Fibroblast of the aortic adventitia (primary cell): Measurements from ENCODE around the gene NINL. TPM values are rescaled to one million over a fixed set of nuclear protein-coding genes. Genes with fewer than 3 reads are reported as not detected.
A peak's percentile ranks its signal among the peaks of the same experiment; 100 is the strongest.

ENCODE experiments used
- DNase-seq: peaks from one replicate; pipeline ENCODE4 v3.0.0-alpha.2; 2010; ENCODE audit warnings: low read depth
- H3K4me3 ChIP-seq: 2 replicates; pipeline ENCODE4 v1.5.1; 2011; ENCODE audit warnings: low read depth, mild to moderate bottlenecking, control low read depth, low read length, moderate library complexity
- total RNA-seq: library from RNA; depleted of rRNA; stranded (reverse); fragments of >200 nt; gene quantifications from 2 replicates; pipeline ENCODE4 v1.2.3, GENCODE V29; 2012; ENCODE audit warnings: low replicate concordance
- TF ChIP-seq, protein P1 (sequence below): IDR thresholded peaks from 2 replicates; pipeline ENCODE4 v1.5.1; 2011; ENCODE audit warnings: mild to moderate bottlenecking, low read length, control low read depth, inconsistent platforms; ENCODE audit not compliant: insufficient read depth

NINL gene
- total RNA-seq, 1 donor = 6.5 TPM

DNA sequence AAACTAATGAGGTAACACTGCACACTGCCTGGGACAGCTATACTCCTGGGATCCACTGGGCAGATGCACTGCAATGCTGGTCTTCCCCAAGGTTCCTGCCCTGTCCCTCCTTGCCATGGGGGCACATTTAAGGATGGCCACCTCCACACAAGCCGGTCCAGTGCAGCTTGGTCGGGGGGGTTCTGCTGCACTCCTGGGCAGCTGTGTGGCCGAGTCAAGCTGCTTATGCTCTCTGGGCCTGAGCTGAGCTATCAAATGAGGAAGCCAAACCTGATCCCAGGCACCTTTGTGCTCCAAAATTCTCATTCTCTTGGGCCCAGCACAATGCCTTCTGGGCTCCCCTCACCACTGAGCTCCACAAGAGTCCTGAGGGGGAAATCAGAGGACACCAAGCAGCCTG lies 37.3 kb downstream of the NINL start:
- TF ChIP-seq, protein P1, sequence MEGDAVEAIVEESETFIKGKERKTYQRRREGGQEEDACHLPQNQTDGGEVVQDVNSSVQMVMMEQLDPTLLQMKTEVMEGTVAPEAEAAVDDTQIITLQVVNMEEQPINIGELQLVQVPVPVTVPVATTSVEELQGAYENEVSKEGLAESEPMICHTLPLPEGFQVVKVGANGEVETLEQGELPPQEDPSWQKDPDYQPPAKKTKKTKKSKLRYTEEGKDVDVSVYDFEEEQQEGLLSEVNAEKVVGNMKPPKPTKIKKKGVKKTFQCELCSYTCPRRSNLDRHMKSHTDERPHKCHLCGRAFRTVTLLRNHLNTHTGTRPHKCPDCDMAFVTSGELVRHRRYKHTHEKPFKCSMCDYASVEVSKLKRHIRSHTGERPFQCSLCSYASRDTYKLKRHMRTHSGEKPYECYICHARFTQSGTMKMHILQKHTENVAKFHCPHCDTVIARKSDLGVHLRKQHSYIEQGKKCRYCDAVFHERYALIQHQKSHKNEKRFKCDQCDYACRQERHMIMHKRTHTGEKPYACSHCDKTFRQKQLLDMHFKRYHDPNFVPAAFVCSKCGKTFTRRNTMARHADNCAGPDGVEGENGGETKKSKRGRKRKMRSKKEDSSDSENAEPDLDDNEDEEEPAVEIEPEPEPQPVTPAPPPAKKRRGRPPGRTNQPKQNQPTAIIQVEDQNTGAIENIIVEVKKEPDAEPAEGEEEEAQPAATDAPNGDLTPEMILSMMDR = no peak
- no peak for DNase-seq
- H3K4me3 ChIP-seq = no peak overlapping the region

DNA sequence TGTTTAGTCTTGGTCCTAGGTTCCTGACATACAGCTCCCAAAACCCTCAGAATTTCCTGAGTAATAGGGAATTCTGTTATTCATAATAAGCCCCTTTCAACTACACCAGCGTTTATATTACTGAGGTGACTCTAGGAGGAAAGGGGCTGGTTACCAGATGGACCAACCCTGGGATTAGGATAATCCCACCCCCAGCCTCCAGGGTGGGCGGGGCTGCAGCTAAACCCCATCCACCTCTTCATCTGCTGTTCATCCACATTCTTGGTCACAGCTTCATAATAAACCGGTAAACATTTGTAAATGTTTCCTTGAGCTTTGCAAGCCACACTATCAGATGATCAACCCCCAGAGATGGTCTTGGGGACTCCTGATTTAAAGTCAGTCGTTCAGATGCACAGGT lies 38.3 kb downstream of the NINL start:
- no peak overlapping the region for H3K4me3 ChIP-seq
- DNase-seq = no peak
- TF ChIP-seq, protein P1 = no peak

DNA sequence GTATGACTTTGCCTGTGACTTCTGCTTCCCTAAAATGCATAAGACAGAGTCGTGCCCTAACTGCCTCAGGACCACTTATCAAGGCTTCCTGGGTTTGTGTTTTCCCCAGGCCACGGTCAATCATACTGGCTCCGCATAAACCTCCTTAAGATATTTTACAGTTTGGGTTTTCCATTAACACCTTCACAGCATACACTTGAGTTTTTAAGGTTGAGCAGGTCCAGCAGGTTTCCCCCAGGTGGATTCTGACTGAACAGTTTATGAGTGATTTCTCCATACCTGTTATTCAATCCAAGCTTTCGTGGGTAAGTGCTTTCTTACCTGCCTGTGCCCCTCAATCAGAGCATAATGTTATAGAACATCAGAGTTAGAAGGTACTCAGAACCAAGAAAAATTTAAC lies 39.3 kb downstream of the NINL start:
- TF ChIP-seq, protein P1 = no peak
- H3K4me3 ChIP-seq = no peak overlapping the region
- DNase-seq = no peak

DNA sequence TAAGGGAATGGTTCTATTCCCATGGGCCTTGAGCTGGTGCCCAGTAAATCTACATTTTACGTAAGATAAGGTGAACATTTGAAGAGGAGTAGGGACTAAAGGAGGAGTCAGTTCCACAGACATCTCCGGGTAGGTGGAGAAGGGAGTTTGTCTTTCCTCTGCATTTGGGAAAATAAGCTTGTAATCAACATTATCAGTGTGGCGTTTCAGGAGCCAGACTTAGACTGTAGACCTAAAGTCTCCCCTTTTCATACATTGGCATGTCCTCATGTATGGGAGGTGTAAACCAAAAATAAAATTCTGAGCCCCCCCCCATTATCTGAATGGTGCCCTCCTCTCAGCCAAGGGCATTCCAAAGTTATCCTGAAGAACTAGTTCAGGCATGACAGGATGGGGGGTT lies 40.2 kb downstream of the NINL start:
- H3K4me3 ChIP-seq = no peak overlapping the region
- no peak for DNase-seq
- TF ChIP-seq, protein P1 = no peak

DNA sequence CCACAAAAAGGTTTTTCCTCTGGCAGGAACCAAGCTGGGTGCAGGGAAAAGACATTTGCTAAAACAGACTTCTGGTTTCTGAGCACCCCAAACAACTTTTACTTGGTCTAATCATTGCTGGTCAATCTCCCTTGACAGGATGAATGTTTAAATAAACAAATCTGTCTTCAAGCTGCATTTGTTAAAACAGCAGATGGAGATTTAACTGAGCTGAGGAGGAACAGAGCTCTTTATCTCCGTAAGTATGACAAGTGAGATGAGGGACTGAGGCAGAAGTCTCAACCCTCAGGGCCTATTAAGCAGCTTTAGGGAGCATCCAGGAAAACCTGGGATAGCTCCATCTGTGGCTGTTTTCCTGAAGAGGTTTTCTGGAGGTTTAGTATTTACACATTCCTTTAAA lies 40.6 kb downstream of the NINL start:
- DNase-seq = peak; percentile 15
- TF ChIP-seq, protein P1 = no peak
- H3K4me3 ChIP-seq = no peak overlapping the region

DNA sequence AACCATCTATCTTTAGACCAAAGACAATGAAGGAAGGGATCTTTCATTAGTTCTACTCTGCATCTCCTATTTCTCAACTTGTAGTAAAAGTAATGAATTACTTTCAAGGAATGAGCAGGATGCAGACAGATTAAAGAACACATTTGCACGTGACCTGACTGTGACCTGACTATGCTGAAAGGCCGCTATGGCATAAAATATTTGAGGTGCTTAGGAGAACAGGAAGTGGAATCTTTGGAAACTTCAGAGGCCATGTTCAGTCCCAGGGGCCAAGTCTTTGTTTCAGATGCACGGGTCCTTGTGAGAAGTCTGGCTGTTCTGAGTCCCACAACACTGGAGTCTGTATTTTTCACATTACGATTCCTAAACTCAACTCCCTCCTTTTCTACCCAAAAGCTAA lies 41.0 kb downstream of the NINL start:
- H3K4me3 ChIP-seq = no peak overlapping the region
- TF ChIP-seq, protein P1 = no peak
- peak; percentile 13 for DNase-seq

DNA sequence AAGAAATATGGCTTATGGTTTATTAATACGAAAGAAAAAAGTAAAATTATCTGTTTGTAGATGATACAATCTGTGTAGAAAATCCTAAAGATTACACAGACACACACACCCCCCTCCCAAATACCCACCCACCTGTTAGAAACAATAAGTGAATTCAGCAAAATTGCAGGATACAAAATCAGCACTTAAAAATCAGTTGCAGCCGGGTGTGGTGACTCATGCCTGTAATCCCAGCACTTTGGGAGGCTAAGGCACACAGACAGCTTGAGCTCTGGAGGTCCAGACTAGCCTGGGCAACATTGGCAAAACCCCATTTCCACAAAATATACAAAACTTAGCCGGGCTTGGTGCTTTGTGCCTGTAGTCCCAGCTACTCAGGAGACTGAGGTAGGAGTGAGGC lies 42.3 kb downstream of the NINL start:
- no peak overlapping the region for H3K4me3 ChIP-seq
- peak; percentile 57 for DNase-seq
- TF ChIP-seq, protein P1 = no peak
